Measurements from ENCODE around the gene PLXNA4. TPM values are rescaled to one million over a fixed set of nuclear protein-coding genes. Genes with fewer than 3 reads are reported as not detected.

PLXNA4 gene
- total and polyA plus RNA-seq, 4 donors = 0.04 to 1.1 (median 0.41) TPM

- Histone ChIP-seq H3K4me1 (ENCODE audit: control insufficient read depth in 4 of 4, insufficient read depth in 4 of 4, low read length in 3 of 4) (peaks cover 0 to 13% (median 11%) of the 10 kb centered on the region in 4 donors), H3K36me3 (ENCODE audit: control insufficient read depth in 4 of 4, insufficient read depth in 3 of 4, low read depth in 1 of 4, low read length in 3 of 4) (no peaks in the 10 kb centered on the region), H3K4me3 (ENCODE audit: low read depth in 1 of 3, low read length in 3 of 3) (no peak overlapping the region), H3K27me3 (ENCODE audit: control insufficient read depth in 4 of 4, insufficient read depth in 4 of 4, low read length in 3 of 4) (no peaks in the 10 kb centered on the region), H3K9ac (ENCODE audit: low read depth in 1 of 2, low read length in 2 of 2) (no peak overlapping the region), H3K27ac (ENCODE audit: low read depth in 1 of 2, low read length in 2 of 2) (no peak overlapping the region), H3K9me3 (ENCODE audit: control insufficient read depth in 4 of 4, low read length in 3 of 4) (no peaks in the 10 kb centered on the region)
- WGBS = 69% methylated on average over 17 of the region's 17 CpGs
- TF ChIP-seq RXRA (IDR thresholded peaks at IDR 0.05) (peak in 1 of 2 donors; percentile 67), SP1 (IDR thresholded peaks at IDR 0.05) (no peak), YY1 (IDR thresholded peaks at IDR 0.05) (no peak), TAF1 (conservative IDR thresholded peaks at IDR 0.05) (no peak), REST (IDR thresholded peaks at IDR 0.05) (no peak), HNF4A (conservative IDR thresholded peaks at IDR 0.05) (peak; percentile 42 to 66), MAX (IDR thresholded peaks at IDR 0.05) (peak; percentile 42)
- DNase-seq (ENCODE audit: low spot score) = no peak
Observed at GRCh38 chr7:132527467-132528410, 48.5 kb downstream of the PLXNA4 start.

- Histone ChIP-seq H3K9ac (ENCODE audit: low read depth in 1 of 2, low read length in 2 of 2) (no peak overlapping the region), H3K9me3 (ENCODE audit: control insufficient read depth in 4 of 4, low read length in 3 of 4) (no peaks in the 10 kb centered on the region), H3K4me1 (ENCODE audit: control insufficient read depth in 4 of 4, insufficient read depth in 4 of 4, low read length in 3 of 4) (peaks cover 0 to 18% (median 16%) of the 10 kb centered on the region in 4 donors), H3K27me3 (ENCODE audit: control insufficient read depth in 4 of 4, insufficient read depth in 4 of 4, low read length in 3 of 4) (no peaks in the 10 kb centered on the region), H3K36me3 (ENCODE audit: control insufficient read depth in 4 of 4, insufficient read depth in 3 of 4, low read depth in 1 of 4, low read length in 3 of 4) (no peaks in the 10 kb centered on the region), H3K4me3 (ENCODE audit: low read depth in 1 of 3, low read length in 3 of 3) (no peak overlapping the region), H3K27ac (ENCODE audit: low read depth in 1 of 2, low read length in 2 of 2) (no peak overlapping the region)
- TF ChIP-seq JUND (IDR thresholded peaks at IDR 0.05) (no peak), YY1 (IDR thresholded peaks at IDR 0.05) (no peak), HNF4G (IDR thresholded peaks at IDR 0.05) (no peak), HNF4A (conservative IDR thresholded peaks at IDR 0.05) (no peak), TAF1 (conservative IDR thresholded peaks at IDR 0.05) (no peak), EGR1 (IDR thresholded peaks at IDR 0.05; ENCODE audit: low read depth in 2 of 2) (no peak), FOXA2 (IDR thresholded peaks at IDR 0.05) (no peak), ATF3 (IDR thresholded peaks at IDR 0.05) (no peak), REST (IDR thresholded peaks at IDR 0.05) (no peak), FOXA1 (IDR thresholded peaks at IDR 0.05) (no peak), SP1 (IDR thresholded peaks at IDR 0.05) (no peak), MAX (IDR thresholded peaks at IDR 0.05) (no peak), RAD21 (IDR thresholded peaks at IDR 0.05) (no peak), RXRA (IDR thresholded peaks at IDR 0.05) (no peak), NR2F2 (IDR thresholded peaks at IDR 0.05) (no peak), GABPA (IDR thresholded peaks at IDR 0.05 in 1 of 2, conservative IDR thresholded peaks at IDR 0.05 in 1 of 2) (no peak)
- TF ChIP-seq, protein P1, sequence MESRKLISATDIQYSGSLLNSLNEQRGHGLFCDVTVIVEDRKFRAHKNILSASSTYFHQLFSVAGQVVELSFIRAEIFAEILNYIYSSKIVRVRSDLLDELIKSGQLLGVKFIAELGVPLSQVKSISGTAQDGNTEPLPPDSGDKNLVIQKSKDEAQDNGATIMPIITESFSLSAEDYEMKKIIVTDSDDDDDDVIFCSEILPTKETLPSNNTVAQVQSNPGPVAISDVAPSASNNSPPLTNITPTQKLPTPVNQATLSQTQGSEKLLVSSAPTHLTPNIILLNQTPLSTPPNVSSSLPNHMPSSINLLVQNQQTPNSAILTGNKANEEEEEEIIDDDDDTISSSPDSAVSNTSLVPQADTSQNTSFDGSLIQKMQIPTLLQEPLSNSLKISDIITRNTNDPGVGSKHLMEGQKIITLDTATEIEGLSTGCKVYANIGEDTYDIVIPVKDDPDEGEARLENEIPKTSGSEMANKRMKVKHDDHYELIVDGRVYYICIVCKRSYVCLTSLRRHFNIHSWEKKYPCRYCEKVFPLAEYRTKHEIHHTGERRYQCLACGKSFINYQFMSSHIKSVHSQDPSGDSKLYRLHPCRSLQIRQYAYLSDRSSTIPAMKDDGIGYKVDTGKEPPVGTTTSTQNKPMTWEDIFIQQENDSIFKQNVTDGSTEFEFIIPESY (IDR thresholded peaks at IDR 0.05) = no peak
- WGBS = 88% methylated on average over 7 of the region's 7 CpGs
- no peak for DNase-seq (ENCODE audit: low spot score)
Observed at GRCh38 chr7:132526111-132526740, 50.0 kb downstream of the PLXNA4 start.
